HG02938 (cell line): Measurements from ENCODE around the gene PKP4.
"Not testable (repeated sequence)": the region's sequence is repeated elsewhere in the genome, so short reads cannot be mapped to it uniquely, and the experiment has no call there.

Experiments used
- ATAC-seq: cut with Tn5 transposase; IDR thresholded peaks from one replicate; pipeline ENCODE4 v1.9.1; 2021; ENCODE audit warnings: mild to moderate bottlenecking, moderate library complexity; ENCODE audit not compliant: unreplicated experiment

The PKP4 gene

GRCh38 chr2:158456309-158457066 is at the start of gene PKP4, which contains the start of gene CCDC148:
Gene PKP4, plus strand, starts transcription at chr2:158456952. Its CDS starts 76,233 bp downstream, at chr2:158533185.
Gene CCDC148, minus strand, starts transcription at chr2:158456753. Its CDS starts 314 bp downstream, at chr2:158456439.
- ATAC-seq: peak; percentile 91

- no peak for ATAC-seq
These were observed 49.7 kb upstream of the PKP4 start for GRCh38 chr2:158407031-158407430.

GRCh38 chr2:158410132-158410531 is 46.6 kb upstream of the PKP4 start:
- ATAC-seq: no peak

- no peak for ATAC-seq
These were observed 45.0 kb upstream of the PKP4 start for GRCh38 chr2:158411748-158412147.

GRCh38 chr2:158412206-158412605 is 44.5 kb upstream of the PKP4 start:
- no peak for ATAC-seq

GRCh38 chr2:158413581-158413980 is 43.2 kb upstream of the PKP4 start:
- ATAC-seq: no peak

GRCh38 chr2:158414538-158414937 is 42.2 kb upstream of the PKP4 start:
- ATAC-seq: no peak

- ATAC-seq: no peak
These were observed 24.6 kb upstream of the PKP4 start for GRCh38 chr2:158432117-158432516.

GRCh38 chr2:158433716-158434115 is 23.0 kb upstream of the PKP4 start:
- not testable (repeated sequence) for ATAC-seq

GRCh38 chr2:158439062-158439461 is 17.7 kb upstream of the PKP4 start:
- ATAC-seq: not testable (repeated sequence)

GRCh38 chr2:158443606-158444005 is 13.1 kb upstream of the PKP4 start:
- ATAC-seq: no peak

GRCh38 chr2:158457092-158457825 is 507 bp downstream of the PKP4 start:
- peak; percentile 29 for ATAC-seq

- peak; percentile 44 for ATAC-seq
These were observed 1.3 kb downstream of the PKP4 start for GRCh38 chr2:158457826-158458616.

GRCh38 chr2:158458617-158458920 is 1.8 kb downstream of the PKP4 start:
- ATAC-seq: no peak

- no peak for ATAC-seq
These were observed 2.6 kb downstream of the PKP4 start for GRCh38 chr2:158459161-158460003.

- no peak for ATAC-seq
These were observed 4.0 kb downstream of the PKP4 start for GRCh38 chr2:158460632-158461297.

GRCh38 chr2:158463496-158464095 is 6.8 kb downstream of the PKP4 start:
- ATAC-seq: no peak

GRCh38 chr2:158464426-158465281 is 7.9 kb downstream of the PKP4 start:
- ATAC-seq: peak; percentile 85

GRCh38 chr2:158467248-158467647 is 10.5 kb downstream of the PKP4 start:
- no peak for ATAC-seq
